ENCODE results near the gene PARD3B. TPM values are rescaled to one million over a fixed set of nuclear protein-coding genes. Genes with fewer than 3 reads are reported as not detected.

The PARD3B gene
- total and polyA plus RNA-seq, 2 of the 8 experiments (the other 6 are each of a cell fraction or from before 2014, with no cell fraction given): 1.2 to 5.7 TPM

DNA sequence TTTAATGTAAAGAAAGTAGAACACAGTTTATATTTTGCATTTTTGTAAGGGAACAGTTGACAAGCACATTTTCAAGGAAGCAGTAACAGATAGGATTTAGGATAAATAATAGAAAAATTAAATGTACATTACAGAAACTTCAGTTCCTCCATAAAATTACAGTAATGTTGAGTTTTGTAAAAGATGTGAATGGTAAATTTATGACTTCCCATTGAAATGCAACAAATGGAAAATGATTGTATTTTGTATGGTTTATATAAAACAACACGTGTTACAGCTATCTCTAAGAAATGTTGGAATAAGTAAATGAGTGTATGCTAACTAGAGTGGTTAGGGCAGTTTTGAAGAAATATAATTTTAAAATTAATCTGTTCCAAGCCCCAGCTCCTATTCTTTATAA is 227.3 kb downstream of the PARD3B start:
- no peak overlapping the region for H3K4me2 ChIP-seq (ENCODE audit: insufficient read depth in 1 of 2, low read depth in 2 of 2, low read length in 2 of 2)
- H2AFZ ChIP-seq (ENCODE audit: low read length): no peak overlapping the region
- POLR2A ChIA-PET (ENCODE audit: partially characterized antibody): no interaction called here
- no peak for TF ChIP-seq CTBP2 (IDR thresholded peaks at IDR 0.05; ENCODE audit: borderline replicate concordance, insufficient read depth, insufficient read length, low read length)
- TF ChIP-seq TAF1 (IDR thresholded peaks at IDR 0.05; ENCODE audit: low read depth, low read length): no peak
- no peak for TF ChIP-seq KDM5A (IDR thresholded peaks at IDR 0.05; ENCODE audit: low read length)
- TF ChIP-seq NRF1 (IDR thresholded peaks at IDR 0.05; ENCODE audit: low read depth, low read length): no peak
- TF ChIP-seq RFX5 (IDR thresholded peaks at IDR 0.05; ENCODE audit: borderline replicate concordance, low read depth, low read length): no peak
- no peak for TF ChIP-seq BRCA1 (IDR thresholded peaks at IDR 0.05; ENCODE audit: low read depth, low read length)
- no peak for TF ChIP-seq EGR1 (IDR thresholded peaks at IDR 0.05; ENCODE audit: borderline replicate concordance, low read depth, low read length)
- no peak for TF ChIP-seq SP1 (IDR thresholded peaks at IDR 0.05; ENCODE audit: low read depth, low read length)
- no peak for TF ChIP-seq TCF12 (IDR thresholded peaks at IDR 0.05; ENCODE audit: low read depth, low read length)
- no peak for TF ChIP-seq SIRT6 (IDR thresholded peaks at IDR 0.05; ENCODE audit: low read length)
- TF ChIP-seq RXRA (IDR thresholded peaks at IDR 0.05; ENCODE audit: insufficient read depth, low read depth, low read length): no peak
- TF ChIP-seq, protein P1, sequence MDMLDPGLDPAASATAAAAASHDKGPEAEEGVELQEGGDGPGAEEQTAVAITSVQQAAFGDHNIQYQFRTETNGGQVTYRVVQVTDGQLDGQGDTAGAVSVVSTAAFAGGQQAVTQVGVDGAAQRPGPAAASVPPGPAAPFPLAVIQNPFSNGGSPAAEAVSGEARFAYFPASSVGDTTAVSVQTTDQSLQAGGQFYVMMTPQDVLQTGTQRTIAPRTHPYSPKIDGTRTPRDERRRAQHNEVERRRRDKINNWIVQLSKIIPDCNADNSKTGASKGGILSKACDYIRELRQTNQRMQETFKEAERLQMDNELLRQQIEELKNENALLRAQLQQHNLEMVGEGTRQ (IDR thresholded peaks at IDR 0.05; ENCODE audit: low read length): no peak
- TF ChIP-seq JUND (IDR thresholded peaks at IDR 0.05; ENCODE audit: low read length): no peak

More for the DNA sequence above, 227.3 kb downstream of the PARD3B start:
- H3K4me3 ChIP-seq (ENCODE audit: extremely low read depth in 1 of 4, insufficient read depth in 2 of 4, low read depth in 3 of 4, low read length in 4 of 4): no peak overlapping the region
- 90% methylated on average over 1 of the region's 1 CpG; no CpG with 5 or more reads in 1 of the 2 experiments for WGBS, 2 experiments (ENCODE audit: extremely low coverage in 1 of 2, insufficient coverage in 1 of 2, insufficient read length in 1 of 2, insufficient replicate concordance in 2 of 2, low coverage in 1 of 2, low lambda C conversion rate in 2 of 2, missing lambda C conversion rate in 1 of 2)
- FAIRE-seq: no peak
- no peaks in the 10 kb centered on the region for H4K20me1 ChIP-seq (replicated peaks in 1 of 2; ENCODE audit: control insufficient read depth in 1 of 2, insufficient read depth in 2 of 2, low read length in 2 of 2)
- no peaks in the 10 kb centered on the region for H3K79me1 ChIP-seq (ENCODE audit: low read depth, low read length)
- no peak overlapping the region for H4K8ac ChIP-seq (ENCODE audit: extremely low read depth, insufficient read depth, low read length)
- no peak overlapping the region for H4K5ac ChIP-seq (ENCODE audit: insufficient read length, low read depth, low read length)
- H2BK120ac ChIP-seq (replicated peaks; ENCODE audit: low read depth, low read length): no peak overlapping the region
- H3K23ac ChIP-seq (ENCODE audit: insufficient read length): no peak overlapping the region
- H3K14ac ChIP-seq (ENCODE audit: insufficient read length): no peak overlapping the region
- H3K79me2 ChIP-seq (ENCODE audit: control insufficient read depth in 1 of 2, insufficient read depth in 2 of 2, low read length in 2 of 2): no peaks in the 10 kb centered on the region
- H3K27ac ChIP-seq (ENCODE audit: low read depth, low read length): no peak overlapping the region
- DNase-seq (ENCODE audit: low read depth in 1 of 2, low spot score in 2 of 2): no peak
- H3K56ac ChIP-seq (replicated peaks; ENCODE audit: insufficient read length, low read depth, low read length): no peak overlapping the region
- no peak overlapping the region for H2BK15ac ChIP-seq (ENCODE audit: low read length)
- CTCF ChIA-PET (ENCODE audit: partially characterized antibody): no interaction called here
- no peak overlapping the region for H4K91ac ChIP-seq (replicated peaks; ENCODE audit: insufficient read length, low read length)
- H2BK20ac ChIP-seq (ENCODE audit: low read length): no peak overlapping the region
- H3K4ac ChIP-seq (replicated peaks; ENCODE audit: insufficient read length, low read depth, low read length): no peak overlapping the region
- H3K27me3 ChIP-seq (replicated peaks in 1 of 4; ENCODE audit: control insufficient read depth in 3 of 4, extremely low read depth in 1 of 4, insufficient read depth in 3 of 4, low read length in 3 of 4): no peaks in the 10 kb centered on the region
- H2BK12ac ChIP-seq (ENCODE audit: low read depth, low read length): no peak overlapping the region
- H2BK5ac ChIP-seq (ENCODE audit: low read depth, low read length): no peak overlapping the region
- H3K9me3 ChIP-seq (ENCODE audit: insufficient read depth in 2 of 2, low read depth in 1 of 2, low read length in 1 of 2): no peaks in the 10 kb centered on the region
- no peak overlapping the region for H3K18ac ChIP-seq (ENCODE audit: extremely low read depth, low read length)
- H2AK5ac ChIP-seq (ENCODE audit: low read depth, low read length): no peak overlapping the region
- no peak overlapping the region for H3K9ac ChIP-seq (replicated peaks in 1 of 4; ENCODE audit: extremely low read depth in 1 of 4, low read depth in 3 of 4, low read length in 3 of 4)
- no peaks in the 10 kb centered on the region for H3K23me2 ChIP-seq (ENCODE audit: low read depth, low read length)
- H3K4me1 ChIP-seq (replicated peaks in 1 of 4; ENCODE audit: control insufficient read depth in 3 of 4, insufficient read depth in 4 of 4, low read length in 3 of 4): no peaks in the 10 kb centered on the region
- no peaks in the 10 kb centered on the region; a peak in 1 of 8 replicates for H3K36me3 ChIP-seq (ENCODE audit: control insufficient read depth in 2 of 4, insufficient read depth in 4 of 4, low read length in 3 of 4)

All from H1 (cell line).